ENCODE measurements around the gene SLC29A1. TPM values are rescaled to one million over a fixed set of nuclear protein-coding genes. Genes with fewer than 3 reads are reported as not detected.

SLC29A1 gene
- total RNA-seq, 3 donors from 2014 or later, result 12.9 to 140 (median 14.8) TPM

DNA sequence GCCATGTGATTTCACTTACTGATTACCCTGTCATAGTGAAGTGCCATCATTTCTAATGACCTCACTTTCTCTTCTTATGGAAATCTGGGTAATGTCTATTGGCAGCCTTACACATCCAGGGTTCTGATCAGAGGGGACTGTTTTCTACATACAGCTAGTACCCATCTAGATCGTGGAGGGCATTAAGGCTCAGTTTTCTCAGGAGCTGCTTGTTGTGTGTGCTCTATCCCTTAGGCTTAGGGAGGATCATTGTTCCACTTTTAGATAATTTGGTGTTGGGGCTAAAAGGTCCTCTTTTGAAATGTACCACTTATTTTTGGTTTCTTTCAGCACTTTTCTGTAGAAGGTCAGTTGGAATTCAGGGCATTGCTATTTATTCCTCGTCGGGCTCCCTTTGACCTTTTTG, 27.3 kb downstream of the SLC29A1 start:
- Histone ChIP-seq H3K9me3 (no peaks in the 10 kb centered on the region), H3K4me1 (ENCODE audit: low read depth) (peaks cover 15% of the 10 kb centered on the region), H3K36me3 (ENCODE audit: low read depth) (peaks cover 26% of the 10 kb centered on the region), H3K4me3 (no peak overlapping the region)
- intact Hi-C loops (cut with DNase I, micrococcal nuclease), result no loop called here
- TF ChIP-seq, protein P1, sequence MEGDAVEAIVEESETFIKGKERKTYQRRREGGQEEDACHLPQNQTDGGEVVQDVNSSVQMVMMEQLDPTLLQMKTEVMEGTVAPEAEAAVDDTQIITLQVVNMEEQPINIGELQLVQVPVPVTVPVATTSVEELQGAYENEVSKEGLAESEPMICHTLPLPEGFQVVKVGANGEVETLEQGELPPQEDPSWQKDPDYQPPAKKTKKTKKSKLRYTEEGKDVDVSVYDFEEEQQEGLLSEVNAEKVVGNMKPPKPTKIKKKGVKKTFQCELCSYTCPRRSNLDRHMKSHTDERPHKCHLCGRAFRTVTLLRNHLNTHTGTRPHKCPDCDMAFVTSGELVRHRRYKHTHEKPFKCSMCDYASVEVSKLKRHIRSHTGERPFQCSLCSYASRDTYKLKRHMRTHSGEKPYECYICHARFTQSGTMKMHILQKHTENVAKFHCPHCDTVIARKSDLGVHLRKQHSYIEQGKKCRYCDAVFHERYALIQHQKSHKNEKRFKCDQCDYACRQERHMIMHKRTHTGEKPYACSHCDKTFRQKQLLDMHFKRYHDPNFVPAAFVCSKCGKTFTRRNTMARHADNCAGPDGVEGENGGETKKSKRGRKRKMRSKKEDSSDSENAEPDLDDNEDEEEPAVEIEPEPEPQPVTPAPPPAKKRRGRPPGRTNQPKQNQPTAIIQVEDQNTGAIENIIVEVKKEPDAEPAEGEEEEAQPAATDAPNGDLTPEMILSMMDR (IDR thresholded peaks at IDR 0.05), result no peak
- DNase-seq (no peak), ATAC-seq (no peak)

DNA sequence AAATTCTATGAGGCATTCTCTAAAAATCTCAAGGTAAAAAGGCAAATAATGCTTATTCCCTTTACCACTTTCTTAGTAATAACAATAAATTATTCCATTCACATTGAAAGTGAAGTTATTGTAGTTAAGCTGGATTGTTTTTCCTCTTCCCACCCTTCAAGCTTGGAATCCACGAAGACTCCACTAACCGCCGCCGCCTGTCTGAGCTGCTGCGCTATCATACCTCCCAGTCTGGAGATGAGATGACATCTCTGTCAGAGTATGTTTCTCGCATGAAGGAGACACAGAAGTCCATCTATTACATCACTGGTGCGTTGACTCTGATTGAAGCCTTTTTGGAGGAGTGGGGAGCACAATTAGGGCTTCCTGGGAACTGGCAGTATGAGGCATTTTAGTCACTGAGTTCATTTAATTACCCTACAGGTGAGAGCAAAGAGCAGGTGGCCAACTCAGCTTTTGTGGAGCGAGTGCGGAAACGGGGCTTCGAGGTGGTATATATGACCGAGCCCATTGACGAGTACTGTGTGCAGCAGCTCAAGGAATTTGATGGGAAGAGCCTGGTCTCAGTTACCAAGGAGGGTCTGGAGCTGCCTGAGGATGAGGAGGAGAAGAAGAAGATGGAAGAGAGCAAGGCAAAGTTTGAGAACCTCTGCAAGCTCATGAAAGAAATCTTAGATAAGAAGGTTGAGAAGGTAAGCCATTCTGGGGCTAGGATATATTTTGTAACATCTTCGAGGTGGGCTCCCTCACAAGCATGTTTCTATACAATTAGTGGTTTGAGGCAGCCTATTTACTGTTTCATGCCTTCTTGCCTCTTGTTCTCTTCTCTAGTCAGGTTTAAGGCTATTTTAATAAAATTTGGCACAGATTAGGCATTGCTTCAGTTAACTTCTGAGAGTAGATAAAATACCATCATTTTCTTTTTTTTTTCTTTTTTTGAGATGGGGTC, 28.5 kb downstream of the SLC29A1 start:
- H3K36me3 ChIP-seq (ENCODE audit: low read depth), result peaks cover 26% of the 10 kb centered on the region
- TF ChIP-seq, protein P1 (IDR thresholded peaks at IDR 0.05), result no peak
- ATAC-seq (no peak), DNase-seq (no peak)
- H3K4me3 ChIP-seq, result no peak overlapping the region
- H3K4me1 ChIP-seq (ENCODE audit: low read depth), result peaks cover 26% of the 10 kb centered on the region
- intact Hi-C loops (cut with DNase I, micrococcal nuclease), result no loop called here
- no peaks in the 10 kb centered on the region for H3K9me3 ChIP-seq

DNA sequence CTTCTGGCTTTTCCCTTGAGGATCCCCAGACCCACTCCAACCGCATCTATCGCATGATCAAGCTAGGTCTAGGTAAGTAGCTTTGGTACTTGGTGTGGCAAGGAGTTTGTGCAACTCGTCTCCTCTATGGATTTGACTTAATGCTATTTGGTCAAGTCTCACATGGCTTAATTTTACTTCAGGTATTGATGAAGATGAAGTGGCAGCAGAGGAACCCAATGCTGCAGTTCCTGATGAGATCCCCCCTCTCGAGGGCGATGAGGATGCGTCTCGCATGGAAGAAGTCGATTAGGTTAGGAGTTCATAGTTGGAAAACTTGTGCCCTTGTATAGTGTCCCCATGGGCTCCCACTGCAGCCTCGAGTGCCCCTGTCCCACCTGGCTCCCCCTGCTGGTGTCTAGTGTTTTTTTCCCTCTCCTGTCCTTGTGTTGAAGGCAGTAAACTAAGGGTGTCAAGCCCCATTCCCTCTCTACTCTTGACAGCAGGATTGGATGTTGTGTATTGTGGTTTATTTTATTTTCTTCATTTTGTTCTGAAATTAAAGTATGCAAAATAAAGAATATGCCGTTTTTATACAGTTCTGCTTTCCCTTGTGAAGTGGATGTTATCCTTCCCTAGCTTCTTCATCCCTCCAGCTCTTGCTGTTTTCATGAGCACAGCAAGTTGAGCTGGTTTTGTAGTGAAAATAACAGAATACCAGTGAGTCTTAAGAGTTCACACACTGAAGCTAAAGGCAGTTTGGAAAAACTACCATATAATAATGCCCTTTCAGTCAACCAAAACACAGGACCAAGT, 30.1 kb downstream of the SLC29A1 start:
- intact Hi-C loops (cut with DNase I, micrococcal nuclease), result no loop called here
- peak in 1 of 3 donors; percentile 76 for DNase-seq
- no peak for ATAC-seq
- peaks cover 26% of the 10 kb centered on the region for H3K4me1 ChIP-seq (ENCODE audit: low read depth)
- H3K9me3 ChIP-seq, result no peaks in the 10 kb centered on the region
- no peak overlapping the region for H3K4me3 ChIP-seq
- peaks cover 26% of the 10 kb centered on the region for H3K36me3 ChIP-seq (ENCODE audit: low read depth)
- TF ChIP-seq, protein P1 (IDR thresholded peaks at IDR 0.05), result no peak

DNA sequence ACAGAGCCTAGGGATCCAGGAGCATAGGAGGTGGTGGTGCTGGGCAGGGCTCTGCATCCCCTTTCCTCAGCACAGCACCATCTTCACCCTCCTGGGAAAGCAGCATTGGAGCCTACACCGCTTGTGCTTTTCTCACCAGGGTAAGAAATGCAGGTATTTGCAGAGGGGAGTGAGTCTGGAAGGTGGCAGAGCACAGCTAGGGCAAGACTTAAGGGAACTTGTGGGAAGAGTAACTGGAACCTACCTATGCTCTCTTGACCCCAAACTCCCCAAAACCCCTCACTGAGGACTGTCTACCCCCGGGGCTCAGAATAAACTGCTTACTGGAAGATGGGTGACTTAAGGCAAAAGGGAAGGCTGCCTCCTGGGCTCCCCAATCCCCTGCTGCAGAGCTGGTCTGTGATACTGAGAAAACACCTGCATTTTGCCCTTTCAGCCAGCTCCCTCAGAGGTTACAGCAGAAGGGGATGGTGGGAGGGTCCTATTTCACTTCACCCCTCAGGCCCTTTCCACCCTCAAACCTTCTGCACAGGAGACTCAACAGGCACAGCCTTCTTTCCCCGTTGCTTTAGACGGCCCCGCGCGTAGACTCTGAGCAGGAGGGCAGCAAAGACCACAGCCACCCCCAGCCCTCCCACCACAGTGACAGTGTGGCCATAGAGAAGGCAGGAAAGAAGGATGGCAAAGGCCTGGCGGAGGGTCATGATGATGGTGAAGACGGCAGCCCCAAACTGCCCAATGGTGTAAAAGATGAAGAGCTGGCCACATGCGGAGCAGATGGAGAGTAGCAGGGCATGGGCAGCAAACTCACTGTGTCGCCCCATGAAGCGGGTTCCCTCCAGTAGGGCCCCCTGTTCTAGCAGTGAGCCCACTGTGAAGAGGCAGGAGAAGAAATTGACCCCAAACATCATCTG, 31.1 kb downstream of the SLC29A1 start:
- DNase-seq (no peak), ATAC-seq (no peak)
- TF ChIP-seq, protein P1 (IDR thresholded peaks at IDR 0.05), result no peak
- peaks cover 26% of the 10 kb centered on the region for H3K36me3 ChIP-seq (ENCODE audit: low read depth)
- H3K4me3 ChIP-seq, result no peak overlapping the region
- H3K4me1 ChIP-seq (ENCODE audit: low read depth), result peaks cover 18% of the 10 kb centered on the region
- H3K9me3 ChIP-seq, result no peaks in the 10 kb centered on the region
- intact Hi-C loops (cut with DNase I, micrococcal nuclease), result no loop called here

Measured in mucosa of descending colon (tissue), 3 donors.